GM23338 (cell line): ENCODE data around the gene PSMD13. TPM values are rescaled to one million over a fixed set of nuclear protein-coding genes. Genes with fewer than 3 reads are reported as not detected.

Experiments
- ATAC-seq: fragments of 200-7000 bp; cut with Tn5 transposase; 3 replicates; pipeline ENCODE4 v1.9.1; 2020
- DNase-seq: peaks from one replicate; pipeline ENCODE4 v3.0.0-alpha.2; 2015; ENCODE audit warnings: low spot score
- H2AFZ ChIP-seq: fragments of 200-600 bp; sonication (generic); 2 replicates; pipeline ENCODE4 v1.8.0; 2016; ENCODE audit warnings: antibody characterized with exemption, mild to moderate bottlenecking, moderate library complexity
- H3F3A ChIP-seq: fragments of 200-600 bp; sonication (generic); replicated peaks from 2 replicates; pipeline ENCODE4 v1.8.0; 2017; ENCODE audit warnings: antibody characterized with exemption, mixed run types, low read depth
- H3K27ac ChIP-seq: fragments of 200-600 bp; sonication (generic); 2 replicates; pipeline ENCODE4 v1.6.1; 2016; ENCODE audit warnings: low read depth
- H3K27me3 ChIP-seq: fragments of 200-600 bp; sonication (generic); 2 replicates; pipeline ENCODE4 v1.8.0; 2016; ENCODE audit warnings: mild to moderate bottlenecking, mixed run types, moderate library complexity; ENCODE audit not compliant: insufficient read depth
- H3K36me3 ChIP-seq: fragments of 200-600 bp; sonication (generic); 2 replicates; pipeline ENCODE4 v1.8.0; 2016; ENCODE audit warnings: mild to moderate bottlenecking; ENCODE audit not compliant: insufficient read depth
- H3K4me1 ChIP-seq: fragments of 200-600 bp; sonication (generic); 2 replicates; pipeline ENCODE4 v1.8.0; 2016; ENCODE audit warnings: mild to moderate bottlenecking, moderate library complexity; ENCODE audit not compliant: insufficient read depth
- H3K4me2 ChIP-seq: fragments of 200-600 bp; sonication (generic); 2 replicates; pipeline ENCODE4 v1.7.1; 2017; ENCODE audit warnings: mixed run types
- H3K4me3 ChIP-seq: fragments of 200-600 bp; sonication (generic); 2 replicates; pipeline ENCODE4 v1.6.1; 2016; ENCODE audit warnings: mixed run types
- H3K79me2 ChIP-seq: fragments of 200-600 bp; sonication (generic); replicated peaks from 2 replicates; pipeline ENCODE4 v1.8.0; 2017; ENCODE audit warnings: mild to moderate bottlenecking; ENCODE audit not compliant: insufficient read depth
- H3K9me2 ChIP-seq: fragments of 200-600 bp; sonication (generic); 2 replicates; pipeline ENCODE4 v1.8.0; 2017; ENCODE audit not compliant: insufficient read depth
- H4K20me1 ChIP-seq: fragments of 200-600 bp; sonication (generic); replicated peaks from 2 replicates; pipeline ENCODE4 v1.8.0; 2017; ENCODE audit warnings: mild to moderate bottlenecking; ENCODE audit not compliant: insufficient read depth
- H3K27ac Mint-ChIP-seq: 2 replicates; pipeline ENCODE4 v1.8.0; 2020; ENCODE audit warnings: inconsistent platforms, mild to moderate bottlenecking, moderate library complexity, mixed read lengths
- H3K27me3 Mint-ChIP-seq: 3 replicates; pipeline ENCODE4 v1.8.0; 2022; ENCODE audit warnings: low read depth, mild to moderate bottlenecking, moderate library complexity, mixed read lengths, inconsistent platforms; ENCODE audit not compliant: insufficient read depth, poor library complexity
- H3K36me3 Mint-ChIP-seq: 3 replicates; pipeline ENCODE4 v1.8.0; 2021; ENCODE audit warnings: low read depth, mild to moderate bottlenecking, inconsistent platforms, moderate library complexity, mixed read lengths
- H3K4me1 Mint-ChIP-seq: 3 replicates; pipeline ENCODE4 v1.8.0; 2020; ENCODE audit warnings: mild to moderate bottlenecking, inconsistent platforms, mixed read lengths
- H3K4me3 Mint-ChIP-seq: 3 replicates; pipeline ENCODE4 v1.8.0; 2021; ENCODE audit warnings: moderate library complexity, mild to moderate bottlenecking, inconsistent platforms, mixed read lengths
- H3K9me3 Mint-ChIP-seq: 3 replicates; pipeline ENCODE4 v1.8.0; 2020; ENCODE audit warnings: moderate library complexity, mild to moderate bottlenecking, inconsistent platforms, mixed read lengths
- CREB1 ChIP-seq: fragments of 250-450 bp; sonication (Bioruptor Pico); IDR thresholded peaks from 2 replicates; pipeline ENCODE4 v1.5.0; 2020; ENCODE audit warnings: low read depth, mild to moderate bottlenecking, moderate library complexity
- ETS1 ChIP-seq: IDR thresholded peaks from 2 replicates; pipeline ENCODE4 v1.6.1; 2016; ENCODE audit warnings: antibody characterized with exemption
- EZH2 ChIP-seq: fragments of 200-600 bp; sonication (generic); IDR thresholded peaks from one replicate; pipeline ENCODE4 v1.8.0; 2017; ENCODE audit warnings: antibody characterized with exemption, mild to moderate bottlenecking, low read depth; ENCODE audit not compliant: unreplicated experiment
- EZH2phosphoT487 ChIP-seq: fragments of 200-600 bp; sonication (generic); IDR thresholded peaks from one replicate; pipeline ENCODE4 v1.8.1; 2018; ENCODE audit warnings: antibody characterized with exemption; ENCODE audit not compliant: unreplicated experiment
- NANOG ChIP-seq: IDR thresholded peaks from 2 replicates; pipeline ENCODE4 v1.6.1; 2016; ENCODE audit warnings: antibody characterized with exemption, borderline replicate concordance
- STAT1 ChIP-seq: IDR thresholded peaks from one replicate; pipeline ENCODE4 v1.6.1; 2016; ENCODE audit warnings: antibody characterized with exemption; ENCODE audit not compliant: unreplicated experiment
- ZNF114 ChIP-seq: fragments of 250-450 bp; sonication (Bioruptor Pico); IDR thresholded peaks from 2 replicates; pipeline ENCODE4 v1.5.0; 2020; ENCODE audit warnings: mild to moderate bottlenecking, moderate library complexity
- ZNF331 ChIP-seq: fragments of 250-450 bp; sonication (Bioruptor Pico); IDR thresholded peaks from 2 replicates; pipeline ENCODE4 v1.5.0; 2020; ENCODE audit warnings: low read depth, mild to moderate bottlenecking, moderate library complexity
- ZNF462 ChIP-seq: fragments of 250-450 bp; sonication (Bioruptor Pico); IDR thresholded peaks from 2 replicates; pipeline ENCODE4 v1.5.0; 2020; ENCODE audit warnings: mild to moderate bottlenecking, moderate library complexity
- polyA plus RNA-seq: library from polyadenylated mRNA; unstranded; fragments of >200 nt; fragmentation: Nextera tagmentation; extraction: Ambion mirVana; gene quantifications from 2 replicates; pipeline ENCODE4 v1.2.1, GENCODE V29; 2016
- total RNA-seq: library from RNA; depleted of rRNA; stranded (reverse); fragments of >200 nt; shearing (Covaris generic); gene quantifications from 2 replicates; pipeline ENCODE4 v1.2.3, GENCODE V29; 2014
- TF ChIP-seq, protein P1 (sequence below), 2 experiments: fragments of 200-600 bp in 1 of 2; sonication (generic) in 1 of 2; conservative IDR thresholded peaks; 2 replicates each; pipeline versions ENCODE4 v1.5.1 to v1.6.1; 2016 to 2017; ENCODE audit warnings: antibody characterized with exemption in 2 of 2, low read depth in 2 of 2, mild to moderate bottlenecking in 2 of 2, moderate library complexity in 1 of 2

PSMD13 gene
- total and polyA plus RNA-seq, 2 experiments from 2014 or later, result 111 to 114 TPM

- TF ChIP-seq EZH2phosphoT487 (no peak), NANOG (no peak), EZH2 (no peak), CREB1 (CRISPR knock-in tag) (no peak), STAT1 (no peak), ZNF114 (CRISPR knock-in tag) (no peak), ZNF331 (CRISPR knock-in tag) (no peak)
- TF ChIP-seq, protein P1, sequence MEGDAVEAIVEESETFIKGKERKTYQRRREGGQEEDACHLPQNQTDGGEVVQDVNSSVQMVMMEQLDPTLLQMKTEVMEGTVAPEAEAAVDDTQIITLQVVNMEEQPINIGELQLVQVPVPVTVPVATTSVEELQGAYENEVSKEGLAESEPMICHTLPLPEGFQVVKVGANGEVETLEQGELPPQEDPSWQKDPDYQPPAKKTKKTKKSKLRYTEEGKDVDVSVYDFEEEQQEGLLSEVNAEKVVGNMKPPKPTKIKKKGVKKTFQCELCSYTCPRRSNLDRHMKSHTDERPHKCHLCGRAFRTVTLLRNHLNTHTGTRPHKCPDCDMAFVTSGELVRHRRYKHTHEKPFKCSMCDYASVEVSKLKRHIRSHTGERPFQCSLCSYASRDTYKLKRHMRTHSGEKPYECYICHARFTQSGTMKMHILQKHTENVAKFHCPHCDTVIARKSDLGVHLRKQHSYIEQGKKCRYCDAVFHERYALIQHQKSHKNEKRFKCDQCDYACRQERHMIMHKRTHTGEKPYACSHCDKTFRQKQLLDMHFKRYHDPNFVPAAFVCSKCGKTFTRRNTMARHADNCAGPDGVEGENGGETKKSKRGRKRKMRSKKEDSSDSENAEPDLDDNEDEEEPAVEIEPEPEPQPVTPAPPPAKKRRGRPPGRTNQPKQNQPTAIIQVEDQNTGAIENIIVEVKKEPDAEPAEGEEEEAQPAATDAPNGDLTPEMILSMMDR (conservative IDR thresholded peaks at IDR 0.05; ENCODE audit: low read depth in 2 of 2), result no peak
These were observed 13.6 kb upstream of the PSMD13 start (continued) for GRCh38 chr11:223026-223789.

GRCh38 chr11:223884-224283, 12.9 kb upstream of the PSMD13 start:
- no peak overlapping the region for H3K27ac ChIP-seq
- H3K4me1 ChIP-seq, result no peaks in the 10 kb centered on the region
- Mint-ChIP-seq H3K27ac (no peak overlapping the region), H3K36me3 (peaks cover 5% of the 10 kb centered on the region; the same call in 1 of the 3 replicates), H3K27me3 (peaks cover 18% of the 10 kb centered on the region), H3K9me3 (no peaks in the 10 kb centered on the region), H3K4me3 (no peak overlapping the region), H3K4me1 (no peaks in the 10 kb centered on the region)
- H3K4me2 ChIP-seq, result no peak overlapping the region
- H4K20me1 ChIP-seq, result 0 out of 2 replicates have a peak, but pooled peaks cover 3% of the 10 kb centered on the region
- no peak overlapping the region for H3K4me3 ChIP-seq
- H3K79me2 ChIP-seq, result 0 out of 2 replicates have a peak, but pooled peaks cover 7% of the 10 kb centered on the region
- ATAC-seq (no peak), DNase-seq (no peak)
- no peaks in the 10 kb centered on the region for H3K27me3 ChIP-seq
- no peaks in the 10 kb centered on the region for H3F3A ChIP-seq
- H3K9me2 ChIP-seq, result no peaks in the 10 kb centered on the region
- no peaks in the 10 kb centered on the region for H3K36me3 ChIP-seq
- H2AFZ ChIP-seq, result no peak overlapping the region
- TF ChIP-seq ETS1 (no peak), CREB1 (CRISPR knock-in tag) (no peak), EZH2 (no peak), ZNF331 (CRISPR knock-in tag) (no peak), STAT1 (no peak), ZNF462 (CRISPR knock-in tag) (no peak), NANOG (no peak)
- TF ChIP-seq, protein P1 (conservative IDR thresholded peaks at IDR 0.05; ENCODE audit: low read depth in 2 of 2), result no peak
